ENCODE results near the gene SLC15A4. TPM values are rescaled to one million over a fixed set of nuclear protein-coding genes. Genes with fewer than 3 reads are reported as not detected.

Gene SLC15A4
- total RNA-seq, 1 donor from 2014 or later: 23.0 TPM

DNA sequence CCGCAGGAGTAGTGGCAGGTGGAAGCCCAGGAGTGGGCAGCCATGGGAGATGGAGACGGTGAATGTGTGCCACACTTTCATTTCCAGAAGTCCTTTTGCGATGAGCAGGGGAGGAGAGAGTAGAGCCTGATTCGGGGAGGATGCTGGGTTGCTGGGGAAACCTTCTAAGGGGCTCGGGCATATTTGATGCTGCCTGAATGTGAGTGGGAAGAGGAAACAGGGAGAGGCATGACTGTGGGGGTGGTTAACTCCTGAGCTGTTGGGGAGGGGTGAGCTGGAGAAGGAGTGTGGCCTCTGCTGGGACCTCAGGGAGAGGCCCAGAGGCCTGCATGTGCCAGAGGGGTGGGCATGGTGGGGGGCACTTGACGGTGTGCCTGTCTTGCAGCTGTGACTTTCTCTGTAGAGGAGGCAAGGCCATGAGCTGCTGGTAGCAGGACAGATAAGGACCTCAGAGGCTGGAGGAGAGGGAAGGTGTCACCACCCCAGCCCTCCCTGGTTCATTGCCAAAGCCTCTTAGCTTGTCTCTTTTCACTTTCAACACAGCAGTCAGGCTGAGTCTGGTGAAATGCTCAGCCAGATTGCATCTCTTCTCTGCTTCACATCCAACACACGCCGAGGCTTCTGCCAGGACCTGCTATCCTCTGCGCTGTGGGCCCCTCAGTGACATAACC lies 40.9 kb upstream of the SLC15A4 start:
- no peaks in the 10 kb centered on the region for H3K4me1 Mint-ChIP-seq (ENCODE audit: low read depth, unreplicated experiment)
- peaks cover 4% of the 10 kb centered on the region for H3K27me3 Mint-ChIP-seq (ENCODE audit: unreplicated experiment)
- DNase-seq: no peak
- peaks cover 6% of the 10 kb centered on the region for H3K36me3 Mint-ChIP-seq (ENCODE audit: unreplicated experiment)
- H3K4me3 Mint-ChIP-seq (ENCODE audit: unreplicated experiment): no peak overlapping the region
- TF ChIP-seq, protein P1, sequence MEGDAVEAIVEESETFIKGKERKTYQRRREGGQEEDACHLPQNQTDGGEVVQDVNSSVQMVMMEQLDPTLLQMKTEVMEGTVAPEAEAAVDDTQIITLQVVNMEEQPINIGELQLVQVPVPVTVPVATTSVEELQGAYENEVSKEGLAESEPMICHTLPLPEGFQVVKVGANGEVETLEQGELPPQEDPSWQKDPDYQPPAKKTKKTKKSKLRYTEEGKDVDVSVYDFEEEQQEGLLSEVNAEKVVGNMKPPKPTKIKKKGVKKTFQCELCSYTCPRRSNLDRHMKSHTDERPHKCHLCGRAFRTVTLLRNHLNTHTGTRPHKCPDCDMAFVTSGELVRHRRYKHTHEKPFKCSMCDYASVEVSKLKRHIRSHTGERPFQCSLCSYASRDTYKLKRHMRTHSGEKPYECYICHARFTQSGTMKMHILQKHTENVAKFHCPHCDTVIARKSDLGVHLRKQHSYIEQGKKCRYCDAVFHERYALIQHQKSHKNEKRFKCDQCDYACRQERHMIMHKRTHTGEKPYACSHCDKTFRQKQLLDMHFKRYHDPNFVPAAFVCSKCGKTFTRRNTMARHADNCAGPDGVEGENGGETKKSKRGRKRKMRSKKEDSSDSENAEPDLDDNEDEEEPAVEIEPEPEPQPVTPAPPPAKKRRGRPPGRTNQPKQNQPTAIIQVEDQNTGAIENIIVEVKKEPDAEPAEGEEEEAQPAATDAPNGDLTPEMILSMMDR (IDR thresholded peaks at IDR 0.05; ENCODE audit: partially characterized antibody, unreplicated experiment): no peak
- H3K9me3 Mint-ChIP-seq (ENCODE audit: unreplicated experiment): peaks cover 7% of the 10 kb centered on the region
- no peak overlapping the region for H3K27ac Mint-ChIP-seq (ENCODE audit: unreplicated experiment)

DNA sequence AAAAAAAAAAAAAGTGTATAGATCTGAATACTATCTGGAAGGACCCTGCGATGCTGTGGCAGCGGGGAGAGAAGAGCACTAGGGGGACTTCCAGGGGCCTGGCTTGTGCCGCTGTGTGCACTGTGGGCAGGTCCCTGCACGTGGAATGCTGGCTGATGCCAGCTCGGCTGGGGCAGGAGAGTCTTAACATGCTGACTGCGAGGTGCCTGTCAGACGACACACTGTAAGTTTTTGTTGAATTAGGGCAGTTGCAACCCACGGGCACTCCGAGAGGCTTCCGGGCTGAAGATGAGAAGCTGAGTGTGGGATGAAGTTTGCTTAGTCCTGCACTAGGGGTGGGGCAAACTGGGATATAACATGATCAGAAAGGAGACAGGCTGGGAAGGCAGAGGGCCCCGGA lies 40.2 kb upstream of the SLC15A4 start:
- DNase-seq: no peak
- TF ChIP-seq, protein P1 (IDR thresholded peaks at IDR 0.05; ENCODE audit: partially characterized antibody, unreplicated experiment): no peak
- H3K27ac Mint-ChIP-seq (ENCODE audit: unreplicated experiment): no peak overlapping the region
- H3K4me3 Mint-ChIP-seq (ENCODE audit: unreplicated experiment): no peak overlapping the region
- H3K9me3 Mint-ChIP-seq (ENCODE audit: unreplicated experiment): peaks cover 7% of the 10 kb centered on the region
- peaks cover 4% of the 10 kb centered on the region for H3K27me3 Mint-ChIP-seq (ENCODE audit: unreplicated experiment)
- H3K4me1 Mint-ChIP-seq (ENCODE audit: low read depth, unreplicated experiment): no peaks in the 10 kb centered on the region
- peaks cover 6% of the 10 kb centered on the region for H3K36me3 Mint-ChIP-seq (ENCODE audit: unreplicated experiment)

DNA sequence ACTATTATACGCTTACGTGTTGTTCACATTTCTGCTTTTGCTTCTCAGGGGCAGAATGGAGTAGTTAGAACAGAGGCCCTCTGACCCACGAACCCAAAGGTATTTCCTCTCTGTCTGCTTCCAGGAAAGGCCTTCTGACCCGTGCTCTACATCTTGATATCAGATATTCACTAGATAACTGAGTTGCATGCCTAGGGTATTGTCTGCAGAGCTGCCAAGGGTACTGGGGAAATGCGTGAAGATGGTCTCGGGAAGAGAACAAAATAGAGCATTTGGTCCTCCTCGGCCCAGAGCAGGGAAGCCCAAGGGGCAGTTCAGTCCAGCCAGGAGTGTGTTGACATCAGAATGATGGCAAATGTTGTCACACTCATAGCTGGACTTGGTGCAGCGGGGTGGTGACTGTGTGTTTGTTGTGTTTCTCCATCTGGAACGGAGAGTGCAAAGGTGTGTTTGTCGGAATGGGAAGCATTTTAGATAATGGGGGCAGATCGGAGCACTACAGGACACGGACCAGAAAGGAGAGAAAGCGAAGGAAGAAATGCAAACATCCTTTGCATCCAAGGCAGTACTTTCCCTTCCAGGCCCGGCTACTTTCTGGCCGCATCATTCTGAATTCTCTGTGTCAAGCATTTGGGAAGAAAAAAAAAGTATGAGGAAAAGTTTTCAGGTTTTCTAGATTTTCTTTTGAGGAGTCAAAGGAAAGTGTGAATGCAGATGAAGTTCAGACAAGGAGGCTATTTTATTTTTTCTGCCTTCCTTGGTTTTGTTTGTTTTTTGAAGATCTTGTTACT lies 37.7 kb upstream of the SLC15A4 start:
- Mint-ChIP-seq H3K36me3 (ENCODE audit: unreplicated experiment) (peaks cover 6% of the 10 kb centered on the region), H3K27ac (ENCODE audit: unreplicated experiment) (no peak overlapping the region), H3K9me3 (ENCODE audit: unreplicated experiment) (peaks cover 11% of the 10 kb centered on the region), H3K4me3 (ENCODE audit: unreplicated experiment) (no peak overlapping the region), H3K4me1 (ENCODE audit: low read depth, unreplicated experiment) (no peaks in the 10 kb centered on the region), H3K27me3 (ENCODE audit: unreplicated experiment) (peaks cover 4% of the 10 kb centered on the region)
- TF ChIP-seq, protein P1 (IDR thresholded peaks at IDR 0.05; ENCODE audit: partially characterized antibody, unreplicated experiment): no peak
- DNase-seq: no peak

DNA sequence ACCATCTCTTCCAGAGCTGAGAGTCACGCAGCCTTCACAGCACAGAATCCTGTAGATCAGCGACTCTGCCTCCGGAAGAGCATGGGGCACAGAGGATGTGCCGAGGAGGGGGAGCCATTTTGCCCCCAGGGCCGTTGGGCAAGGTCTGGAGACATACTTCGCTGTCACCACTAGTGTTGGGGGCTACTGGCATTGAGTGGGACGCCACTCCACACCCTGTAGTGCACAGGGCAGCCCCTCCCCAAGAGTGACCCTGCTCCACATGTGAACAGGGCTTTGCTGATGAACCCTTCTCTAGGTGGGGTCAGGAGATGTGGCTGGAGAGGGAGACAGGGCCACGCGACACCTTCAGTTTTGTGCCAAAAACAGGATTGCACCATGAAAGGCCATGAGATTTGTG lies 35.6 kb upstream of the SLC15A4 start:
- Mint-ChIP-seq H3K4me3 (ENCODE audit: unreplicated experiment) (no peak overlapping the region), H3K27ac (ENCODE audit: unreplicated experiment) (no peak overlapping the region), H3K27me3 (ENCODE audit: unreplicated experiment) (peaks cover 8% of the 10 kb centered on the region), H3K9me3 (ENCODE audit: unreplicated experiment) (peaks cover 14% of the 10 kb centered on the region), H3K36me3 (ENCODE audit: unreplicated experiment) (peaks cover 10% of the 10 kb centered on the region), H3K4me1 (ENCODE audit: low read depth, unreplicated experiment) (no peaks in the 10 kb centered on the region)
- TF ChIP-seq, protein P1 (IDR thresholded peaks at IDR 0.05; ENCODE audit: partially characterized antibody, unreplicated experiment): no peak
- no peak for DNase-seq

All from glutamatergic neuron (in vitro differentiated cells).